GM12892 (cell line): ENCODE measurements around the gene RAB7B.

Experiments used
- POLR2A ChIP-seq: IDR thresholded peaks from 2 replicates; pipeline ENCODE4 v1.6.1; 2011; ENCODE audit warnings: low read depth, low read length, control low read depth
- POLR2AphosphoS5 ChIP-seq: IDR thresholded peaks from 2 replicates; pipeline ENCODE4 v1.6.1; 2011; ENCODE audit warnings: low read depth, low read length, control low read depth
- TAF1 ChIP-seq: IDR thresholded peaks from 2 replicates; pipeline ENCODE4 v1.6.1; 2011; ENCODE audit warnings: low read depth, mild to moderate bottlenecking, control low read depth, low read length, borderline replicate concordance

GRCh38 chr1:205950280-205950679 is 52.9 kb downstream of the RAB7B start:
- TF ChIP-seq POLR2A (no peak), TAF1 (no peak), POLR2AphosphoS5 (no peak)
